Measurements from ENCODE around the gene ARMC2.
"Not testable (repeated sequence)": the region's sequence is repeated elsewhere in the genome, so short reads cannot be mapped to it uniquely, and the experiment has no call there.

Gene ARMC2

GRCh38 chr6:108969776-108970175 is 121.6 kb downstream of the ARMC2 start:
- Mint-ChIP-seq H3K9me3 (no peaks in the 10 kb centered on the region), H3K36me3 (ENCODE audit: low read depth) (no peaks in the 10 kb centered on the region), H3K4me1 (peaks cover 22% of the 10 kb centered on the region), H3K27ac (no peak overlapping the region), H3K4me3 (no peak overlapping the region), H3K27me3 (ENCODE audit: low read depth, poor library complexity) (no peaks in the 10 kb centered on the region)
- no peak for TF ChIP-seq CTCF (IDR thresholded peaks at IDR 0.05)
- no peak for DNase-seq

GRCh38 chr6:108974201-108974600 is 126.0 kb downstream of the ARMC2 start:
- peaks cover 29% of the 10 kb centered on the region for H3K9me3 Mint-ChIP-seq
- no peak for TF ChIP-seq CTCF (IDR thresholded peaks at IDR 0.05)
- H3K4me3 Mint-ChIP-seq: no peak overlapping the region
- no peaks in the 10 kb centered on the region for H3K4me1 Mint-ChIP-seq
- peaks cover 8% of the 10 kb centered on the region for H3K36me3 Mint-ChIP-seq (ENCODE audit: low read depth)
- H3K27me3 Mint-ChIP-seq (ENCODE audit: low read depth, poor library complexity): no peaks in the 10 kb centered on the region
- no peak overlapping the region for H3K27ac Mint-ChIP-seq
- DNase-seq: no peak

- Mint-ChIP-seq H3K36me3 (ENCODE audit: low read depth) (peaks cover 22% of the 10 kb centered on the region), H3K9me3 (peaks cover 54% of the 10 kb centered on the region)
- H3K4me3 Mint-ChIP-seq; DNase-seq; H3K27ac Mint-ChIP-seq; H3K4me1 Mint-ChIP-seq; H3K27me3 Mint-ChIP-seq (ENCODE audit: low read depth, poor library complexity): not testable (repeated sequence)
Observed at GRCh38 chr6:108978638-108979037, 130.4 kb downstream of the ARMC2 start.

- TF ChIP-seq CTCF (IDR thresholded peaks at IDR 0.05): no peak
- Mint-ChIP-seq H3K9me3 (peaks cover 39% of the 10 kb centered on the region), H3K27ac (no peak overlapping the region), H3K4me1 (no peaks in the 10 kb centered on the region), H3K36me3 (ENCODE audit: low read depth) (peaks cover 18% of the 10 kb centered on the region), H3K4me3 (no peak overlapping the region), H3K27me3 (ENCODE audit: low read depth, poor library complexity) (peaks cover 3% of the 10 kb centered on the region)
- DNase-seq: no peak
Observed at GRCh38 chr6:108982154-108983113, 134.2 kb downstream of the ARMC2 start.

GRCh38 chr6:108983151-108983550 is 134.9 kb downstream of the ARMC2 start:
- H3K4me3 Mint-ChIP-seq: no peak overlapping the region
- H3K27ac Mint-ChIP-seq: no peak overlapping the region
- peaks cover 20% of the 10 kb centered on the region for H3K36me3 Mint-ChIP-seq (ENCODE audit: low read depth)
- H3K4me1 Mint-ChIP-seq: no peaks in the 10 kb centered on the region
- no peak for TF ChIP-seq CTCF (IDR thresholded peaks at IDR 0.05)
- H3K27me3 Mint-ChIP-seq (ENCODE audit: low read depth, poor library complexity): peaks cover 3% of the 10 kb centered on the region
- H3K9me3 Mint-ChIP-seq: peaks cover 32% of the 10 kb centered on the region
- no peak for DNase-seq

- peaks cover 27% of the 10 kb centered on the region for H3K36me3 Mint-ChIP-seq (ENCODE audit: low read depth)
- no peak overlapping the region for H3K27ac Mint-ChIP-seq
- no peaks in the 10 kb centered on the region for H3K4me1 Mint-ChIP-seq
- H3K9me3 Mint-ChIP-seq: peaks cover 14% of the 10 kb centered on the region
- no peak overlapping the region for H3K4me3 Mint-ChIP-seq
- no peak for DNase-seq
- H3K27me3 Mint-ChIP-seq (ENCODE audit: low read depth, poor library complexity): no peaks in the 10 kb centered on the region
- TF ChIP-seq CTCF (IDR thresholded peaks at IDR 0.05): no peak
Observed at GRCh38 chr6:108985301-108985700, 137.1 kb downstream of the ARMC2 start.

All from nephron progenitor cell (in vitro differentiated cells).